Astrocyte (in vitro differentiated cells and primary cell): ENCODE measurements around the gene PIP4K2B.

Source experiments
- EZH2 ChIP-seq: IDR thresholded peaks from 2 replicates; pipeline ENCODE4 v1.6.1; 2012; ENCODE audit warnings: mild to moderate bottlenecking, low read length, inconsistent platforms; ENCODE audit not compliant: insufficient read depth
- TF ChIP-seq, protein P1 (sequence below): IDR thresholded peaks from 2 replicates; pipeline ENCODE4 v1.5.1; 2011; ENCODE audit warnings: low read depth, mild to moderate bottlenecking, inconsistent platforms, low read length, moderate library complexity; ENCODE audit not compliant: insufficient read depth

DNA sequence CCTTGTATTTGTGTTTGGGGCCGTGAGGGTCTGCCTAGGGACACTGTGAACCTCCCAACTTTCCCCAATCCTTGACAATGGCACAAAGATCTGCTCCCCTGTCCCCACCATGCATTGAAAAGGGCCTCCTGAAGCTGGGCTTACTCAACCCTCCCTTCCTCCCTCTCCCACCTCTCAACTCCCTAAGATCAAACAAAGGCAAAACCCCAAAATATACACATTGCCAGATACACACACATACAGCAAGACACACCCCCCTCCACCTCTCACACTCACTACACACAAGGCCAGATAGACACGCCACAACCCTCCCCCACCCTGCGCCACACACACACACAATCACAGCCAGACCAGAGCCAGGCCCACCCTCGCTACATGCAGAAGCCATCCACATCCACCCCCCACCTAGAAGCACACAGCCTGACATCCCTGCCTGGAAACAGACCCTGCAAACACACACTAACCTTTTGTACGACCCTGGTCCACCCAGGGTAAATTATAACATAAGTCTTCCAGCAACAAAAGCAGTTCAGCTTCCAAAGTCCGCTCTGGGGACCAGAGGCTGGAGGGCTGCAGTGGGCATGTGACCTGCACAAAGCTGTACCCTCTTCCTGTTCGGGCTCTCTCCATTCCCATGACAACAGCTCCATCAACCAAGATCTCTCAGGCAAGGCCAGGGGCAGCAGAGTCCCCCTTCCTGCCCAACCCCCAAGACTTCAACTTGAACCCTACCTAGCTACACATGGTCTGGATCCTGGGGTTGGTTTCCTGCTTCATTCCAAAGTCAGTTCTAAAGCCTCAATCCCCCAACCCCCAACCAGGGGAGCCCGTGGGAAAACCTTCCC, 53.1 kb downstream of the PIP4K2B start:
- TF ChIP-seq, protein P1, sequence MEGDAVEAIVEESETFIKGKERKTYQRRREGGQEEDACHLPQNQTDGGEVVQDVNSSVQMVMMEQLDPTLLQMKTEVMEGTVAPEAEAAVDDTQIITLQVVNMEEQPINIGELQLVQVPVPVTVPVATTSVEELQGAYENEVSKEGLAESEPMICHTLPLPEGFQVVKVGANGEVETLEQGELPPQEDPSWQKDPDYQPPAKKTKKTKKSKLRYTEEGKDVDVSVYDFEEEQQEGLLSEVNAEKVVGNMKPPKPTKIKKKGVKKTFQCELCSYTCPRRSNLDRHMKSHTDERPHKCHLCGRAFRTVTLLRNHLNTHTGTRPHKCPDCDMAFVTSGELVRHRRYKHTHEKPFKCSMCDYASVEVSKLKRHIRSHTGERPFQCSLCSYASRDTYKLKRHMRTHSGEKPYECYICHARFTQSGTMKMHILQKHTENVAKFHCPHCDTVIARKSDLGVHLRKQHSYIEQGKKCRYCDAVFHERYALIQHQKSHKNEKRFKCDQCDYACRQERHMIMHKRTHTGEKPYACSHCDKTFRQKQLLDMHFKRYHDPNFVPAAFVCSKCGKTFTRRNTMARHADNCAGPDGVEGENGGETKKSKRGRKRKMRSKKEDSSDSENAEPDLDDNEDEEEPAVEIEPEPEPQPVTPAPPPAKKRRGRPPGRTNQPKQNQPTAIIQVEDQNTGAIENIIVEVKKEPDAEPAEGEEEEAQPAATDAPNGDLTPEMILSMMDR: no peak
- no peak for TF ChIP-seq EZH2
